ENCODE measurements around the gene AURKB. TPM values are rescaled to one million over a fixed set of nuclear protein-coding genes. Genes with fewer than 3 reads are reported as not detected.

The AURKB gene
- total and polyA plus RNA-seq, 2 of the 13 experiments (the other 11 are each of a cell fraction or from before 2014, with no cell fraction given): 29.5 to 75.3 TPM

GRCh38 chr17:8210761-8211458 is 535 bp upstream of the AURKB start (continued):
- no peak for TF ChIP-seq TRIM22 (IDR thresholded peaks at IDR 0.05)
- no peak for TF ChIP-seq ZNF446 (CRISPR knock-in tag; IDR thresholded peaks at IDR 0.05)
- no peak for TF ChIP-seq SAFB2 (CRISPR knock-in tag; IDR thresholded peaks at IDR 0.05; ENCODE audit: borderline replicate concordance, low read depth)
- TF ChIP-seq ZBTB21 (CRISPR knock-in tag; IDR thresholded peaks at IDR 0.05): no peak
- TF ChIP-seq JARID2 (CRISPR knock-in tag; IDR thresholded peaks at IDR 0.05; ENCODE audit: insufficient replicate concordance): no peak
- TF ChIP-seq IKZF1 (IDR thresholded peaks at IDR 0.05): no peak
- TF ChIP-seq PRDM10 (CRISPR knock-in tag; IDR thresholded peaks at IDR 0.05; ENCODE audit: low read depth): no peak
- no peak for TF ChIP-seq GABPA (IDR thresholded peaks at IDR 0.05; ENCODE audit: low read depth, low read length)
- no peak for TF ChIP-seq GABPA (CRISPR knock-in tag; IDR thresholded peaks at IDR 0.05; ENCODE audit: low read depth)
- no peak for TF ChIP-seq ARID4A (CRISPR knock-in tag; IDR thresholded peaks at IDR 0.05; ENCODE audit: borderline replicate concordance)
- TF ChIP-seq POLR2A (IDR thresholded peaks at IDR 0.05; ENCODE audit: insufficient read depth in 1 of 2, low read depth in 2 of 2, low read length in 2 of 2): peak in 1 of 2 experiments; percentile 41; a peak in 1 of 4 replicates
- TF ChIP-seq ZMYM2 (CRISPR knock-in tag; IDR thresholded peaks at IDR 0.05): 0 out of 2 replicates have a peak, but pooled peaks have one; percentile 31
- no peak for TF ChIP-seq SMC3 (IDR thresholded peaks at IDR 0.05; ENCODE audit: low read length)
- TF ChIP-seq FUBP1 (CRISPR knock-in tag; IDR thresholded peaks at IDR 0.05; ENCODE audit: borderline replicate concordance): no peak
- no peak for TF ChIP-seq ISX (CRISPR knock-in tag; conservative IDR thresholded peaks at IDR 0.05)
- no peak for TF ChIP-seq RNF2 (conservative IDR thresholded peaks at IDR 0.05; ENCODE audit: low read depth)
- TF ChIP-seq PBX2 (CRISPR knock-in tag; IDR thresholded peaks at IDR 0.05): no peak
- no peak for TF ChIP-seq KDM2A (CRISPR knock-in tag; IDR thresholded peaks at IDR 0.05; ENCODE audit: borderline replicate concordance, low read depth)

All from HepG2 (cell line).